T1000 (cell line): ENCODE data around the gene PLA2G4D.

Experiments
- DNase-seq: peaks from one replicate; lab custom pipeline; 2025; ENCODE audit warnings: mixed read lengths; lab: John Stamatoyannopoulos, UW

PLA2G4D gene

GRCh38 chr15:42090781-42091180 is 3.6 kb downstream of the PLA2G4D start:
- DNase-seq, result no peak

- no peak for DNase-seq
These were observed 4.0 kb downstream of the PLA2G4D start for GRCh38 chr15:42090370-42090769.

GRCh38 chr15:42089942-42090341 is 4.4 kb downstream of the PLA2G4D start:
- no peak for DNase-seq

- DNase-seq, result no peak
These were observed 5.3 kb downstream of the PLA2G4D start for GRCh38 chr15:42088801-42089640.

- DNase-seq, result no peak
These were observed 6.2 kb downstream of the PLA2G4D start for GRCh38 chr15:42087926-42088800.

- DNase-seq, result no peak
These were observed 6.9 kb downstream of the PLA2G4D start for GRCh38 chr15:42087460-42087859.

GRCh38 chr15:42085721-42086120 is 8.6 kb downstream of the PLA2G4D start:
- DNase-seq, result no peak

- no peak for DNase-seq
These were observed 9.1 kb downstream of the PLA2G4D start for GRCh38 chr15:42085236-42085605.

GRCh38 chr15:42084465-42085235 is 9.7 kb downstream of the PLA2G4D start:
- DNase-seq, result peak; percentile 38

- no peak for DNase-seq
These were observed 10.4 kb downstream of the PLA2G4D start for GRCh38 chr15:42083916-42084315.

- DNase-seq, result no peak
These were observed 10.8 kb downstream of the PLA2G4D start for GRCh38 chr15:42083605-42083908.

GRCh38 chr15:42082823-42083604 is 11.3 kb downstream of the PLA2G4D start:
- no peak for DNase-seq

GRCh38 chr15:42082141-42082540 is 12.2 kb downstream of the PLA2G4D start:
- DNase-seq, result no peak

- DNase-seq, result no peak
These were observed 13.2 kb downstream of the PLA2G4D start for GRCh38 chr15:42080919-42081830.

- DNase-seq, result no peak
These were observed 14.0 kb downstream of the PLA2G4D start for GRCh38 chr15:42080186-42080918.

GRCh38 chr15:42079401-42079908 is 14.9 kb downstream of the PLA2G4D start:
- no peak for DNase-seq

GRCh38 chr15:42078903-42079302 is 15.5 kb downstream of the PLA2G4D start:
- no peak for DNase-seq

GRCh38 chr15:42077689-42078088 is 16.7 kb downstream of the PLA2G4D start:
- DNase-seq, result no peak

- no peak for DNase-seq
These were observed 20.9 kb downstream of the PLA2G4D start for GRCh38 chr15:42073418-42073817.
